ENCODE measurements around the gene AGA. TPM values are rescaled to one million over a fixed set of nuclear protein-coding genes. Genes with fewer than 3 reads are reported as not detected.

AGA gene
- total RNA-seq, 3 donors from 2014 or later, result 16.6 to 18.9 (median 16.7) TPM

- H3K4me1 Mint-ChIP-seq (ENCODE audit: low read depth), result no peaks in the 10 kb centered on the region
- H3K36me3 Mint-ChIP-seq (ENCODE audit: insufficient read depth), result peaks cover 3% of the 10 kb centered on the region
- DNase-seq (no peak), ATAC-seq (no peak)
- H3K4me3 Mint-ChIP-seq, result no peak overlapping the region
- H3K27me3 Mint-ChIP-seq (ENCODE audit: low read depth), result peaks cover 3% of the 10 kb centered on the region
- peaks cover 10% of the 10 kb centered on the region for H3K9me3 Mint-ChIP-seq
These were observed 22.8 kb downstream of the AGA start for GRCh38 chr4:177419434-177419833.

- H3K4me3 Mint-ChIP-seq, result no peak overlapping the region
- no peaks in the 10 kb centered on the region for H3K4me1 Mint-ChIP-seq (ENCODE audit: low read depth)
- H3K27me3 Mint-ChIP-seq (ENCODE audit: low read depth), result no peaks in the 10 kb centered on the region
- H3K9me3 Mint-ChIP-seq, result no peaks in the 10 kb centered on the region
- ATAC-seq (no peak), DNase-seq (no peak)
- no peaks in the 10 kb centered on the region for H3K36me3 Mint-ChIP-seq (ENCODE audit: insufficient read depth)
These were observed 28.6 kb downstream of the AGA start for GRCh38 chr4:177413656-177414055.

- no peak for ATAC-seq
These were observed 29.2 kb downstream of the AGA start for GRCh38 chr4:177413076-177413475.

GRCh38 chr4:177411996-177412395, 30.2 kb downstream of the AGA start:
- Mint-ChIP-seq H3K36me3 (ENCODE audit: insufficient read depth) (no peaks in the 10 kb centered on the region), H3K4me3 (no peak overlapping the region), H3K27me3 (ENCODE audit: low read depth) (no peaks in the 10 kb centered on the region), H3K9me3 (no peaks in the 10 kb centered on the region), H3K4me1 (ENCODE audit: low read depth) (no peaks in the 10 kb centered on the region)
- ATAC-seq (no peak), DNase-seq (no peak)

More at GRCh38 chr4:177413076-177413475, 29.2 kb downstream of the AGA start:
- no peak overlapping the region for H3K4me3 Mint-ChIP-seq
- H3K27me3 Mint-ChIP-seq (ENCODE audit: low read depth), result no peaks in the 10 kb centered on the region
- no peaks in the 10 kb centered on the region for H3K36me3 Mint-ChIP-seq (ENCODE audit: insufficient read depth)
- H3K9me3 Mint-ChIP-seq, result no peaks in the 10 kb centered on the region
- no peaks in the 10 kb centered on the region for H3K4me1 Mint-ChIP-seq (ENCODE audit: low read depth)
- DNase-seq, result no peak

- no peaks in the 10 kb centered on the region for H3K4me1 Mint-ChIP-seq (ENCODE audit: low read depth)
These were observed 31.7 kb downstream of the AGA start for GRCh38 chr4:177410566-177410965.

GRCh38 chr4:177408023-177408422, 34.2 kb downstream of the AGA start:
- Mint-ChIP-seq H3K27me3 (ENCODE audit: low read depth) (no peaks in the 10 kb centered on the region), H3K36me3 (ENCODE audit: insufficient read depth) (no peaks in the 10 kb centered on the region), H3K4me3 (no peak overlapping the region), H3K9me3 (no peaks in the 10 kb centered on the region), H3K4me1 (ENCODE audit: low read depth) (peaks cover 5% of the 10 kb centered on the region)
- DNase-seq (no peak), ATAC-seq (no peak)

More at GRCh38 chr4:177410566-177410965, 31.7 kb downstream of the AGA start:
- Mint-ChIP-seq H3K27me3 (ENCODE audit: low read depth) (no peaks in the 10 kb centered on the region), H3K9me3 (no peaks in the 10 kb centered on the region), H3K4me3 (no peak overlapping the region), H3K36me3 (ENCODE audit: insufficient read depth) (no peaks in the 10 kb centered on the region)
- ATAC-seq (no peak), DNase-seq (no peak)

GRCh38 chr4:177405508-177405907, 36.7 kb downstream of the AGA start:
- no peak for ATAC-seq
- Mint-ChIP-seq H3K4me3 (no peak overlapping the region), H3K27me3 (ENCODE audit: low read depth) (no peaks in the 10 kb centered on the region), H3K36me3 (ENCODE audit: insufficient read depth) (no peaks in the 10 kb centered on the region), H3K9me3 (no peaks in the 10 kb centered on the region), H3K4me1 (ENCODE audit: low read depth) (peaks cover 24% of the 10 kb centered on the region)
- no peak for DNase-seq

- Mint-ChIP-seq H3K36me3 (ENCODE audit: insufficient read depth) (no peaks in the 10 kb centered on the region), H3K27me3 (ENCODE audit: low read depth) (no peaks in the 10 kb centered on the region), H3K4me3 (no peak overlapping the region), H3K4me1 (ENCODE audit: low read depth) (peaks cover 30% of the 10 kb centered on the region), H3K9me3 (no peaks in the 10 kb centered on the region)
- no peak for DNase-seq
- no peak for ATAC-seq
These were observed 37.3 kb downstream of the AGA start for GRCh38 chr4:177404986-177405385.

GRCh38 chr4:177404342-177404741, 37.9 kb downstream of the AGA start:
- H3K9me3 Mint-ChIP-seq, result no peaks in the 10 kb centered on the region
- H3K4me1 Mint-ChIP-seq (ENCODE audit: low read depth), result peaks cover 33% of the 10 kb centered on the region
- DNase-seq, result no peak
- no peaks in the 10 kb centered on the region for H3K27me3 Mint-ChIP-seq (ENCODE audit: low read depth)
- no peaks in the 10 kb centered on the region for H3K36me3 Mint-ChIP-seq (ENCODE audit: insufficient read depth)
- no peak for ATAC-seq
- no peak overlapping the region for H3K4me3 Mint-ChIP-seq

- Mint-ChIP-seq H3K27me3 (ENCODE audit: low read depth) (no peaks in the 10 kb centered on the region), H3K4me1 (ENCODE audit: low read depth) (peaks cover 33% of the 10 kb centered on the region), H3K9me3 (no peaks in the 10 kb centered on the region), H3K36me3 (ENCODE audit: insufficient read depth) (no peaks in the 10 kb centered on the region), H3K4me3 (no peak overlapping the region)
- DNase-seq (no peak), ATAC-seq (no peak)
These were observed 38.5 kb downstream of the AGA start for GRCh38 chr4:177403746-177404145.

- ATAC-seq (no peak), DNase-seq (no peak)
- no peaks in the 10 kb centered on the region for H3K9me3 Mint-ChIP-seq
- H3K4me1 Mint-ChIP-seq (ENCODE audit: low read depth), result peaks cover 33% of the 10 kb centered on the region
- H3K4me3 Mint-ChIP-seq, result peak overlapping the region; percentile 9
- H3K36me3 Mint-ChIP-seq (ENCODE audit: insufficient read depth), result no peaks in the 10 kb centered on the region
- H3K27me3 Mint-ChIP-seq (ENCODE audit: low read depth), result no peaks in the 10 kb centered on the region
These were observed 40.5 kb downstream of the AGA start for GRCh38 chr4:177401658-177402273.

GRCh38 chr4:177400030-177400429, 42.2 kb downstream of the AGA start:
- H3K4me3 Mint-ChIP-seq, result no peak overlapping the region
- ATAC-seq (no peak), DNase-seq (no peak)
- no peaks in the 10 kb centered on the region for H3K9me3 Mint-ChIP-seq
- no peaks in the 10 kb centered on the region for H3K36me3 Mint-ChIP-seq (ENCODE audit: insufficient read depth)
- no peaks in the 10 kb centered on the region for H3K27me3 Mint-ChIP-seq (ENCODE audit: low read depth)
- peaks cover 33% of the 10 kb centered on the region for H3K4me1 Mint-ChIP-seq (ENCODE audit: low read depth)

- Mint-ChIP-seq H3K4me3 (no peak overlapping the region), H3K4me1 (ENCODE audit: low read depth) (peaks cover 32% of the 10 kb centered on the region), H3K9me3 (no peaks in the 10 kb centered on the region), H3K27me3 (ENCODE audit: low read depth) (peaks cover 5% of the 10 kb centered on the region), H3K36me3 (ENCODE audit: insufficient read depth) (no peaks in the 10 kb centered on the region)
- DNase-seq, result no peak
- no peak for ATAC-seq
These were observed 45.9 kb downstream of the AGA start for GRCh38 chr4:177396352-177396751.

GRCh38 chr4:177393236-177393635, 49.0 kb downstream of the AGA start:
- H3K4me3 Mint-ChIP-seq, result no peak overlapping the region
- no peak for DNase-seq
- H3K27me3 Mint-ChIP-seq (ENCODE audit: low read depth), result peaks cover 7% of the 10 kb centered on the region

GRCh38 chr4:177391953-177392352, 50.3 kb downstream of the AGA start:
- ATAC-seq (no peak), DNase-seq (no peak)
- peaks cover 7% of the 10 kb centered on the region for H3K27me3 Mint-ChIP-seq (ENCODE audit: low read depth)
- peaks cover 21% of the 10 kb centered on the region for H3K4me1 Mint-ChIP-seq (ENCODE audit: low read depth)
- H3K36me3 Mint-ChIP-seq (ENCODE audit: insufficient read depth), result no peaks in the 10 kb centered on the region
- no peak overlapping the region for H3K4me3 Mint-ChIP-seq
- no peaks in the 10 kb centered on the region for H3K9me3 Mint-ChIP-seq

More at GRCh38 chr4:177393236-177393635, 49.0 kb downstream of the AGA start:
- Mint-ChIP-seq H3K36me3 (ENCODE audit: insufficient read depth) (no peaks in the 10 kb centered on the region), H3K9me3 (no peaks in the 10 kb centered on the region), H3K4me1 (ENCODE audit: low read depth) (peaks cover 21% of the 10 kb centered on the region)
- peak; percentile 37 to 67 for ATAC-seq

Data from activated T-cell treated with anti-CD3 and anti-CD28 coated beads, Interleukin-2, amount 50 U/mL, for 4 hours (primary cell).